Vagina (tissue), 2 donors: ENCODE measurements around the gene LASP1NB.

Experiments
- CTCF ChIP-seq, 3 experiments: fragments of 450-650 bp in 2 of 3; fragments of 200-600 bp in 1 of 3; sonication (generic) in 1 of 3; IDR thresholded peaks; one replicate each; pipeline ENCODE4 v1.5.1; 2017 to 2019; ENCODE audit warnings: antibody characterized with exemption in 3 of 3, mild to moderate bottlenecking in 2 of 3, moderate library complexity in 2 of 3
- POLR2A ChIP-seq, 2 donors: fragments of 450-650 bp; IDR thresholded peaks; one replicate each; pipeline ENCODE4 v1.6.1; 2017; ENCODE audit warnings: antibody characterized with exemption in 2 of 2, mild to moderate bottlenecking in 2 of 2, moderate library complexity in 2 of 2
- POLR2AphosphoS5 ChIP-seq, 2 donors: sonication (generic); formaldehyde crosslinking; IDR thresholded peaks; one replicate each; pipeline ENCODE4 v1.9.0; 2017; ENCODE audit warnings: antibody characterized with exemption in 2 of 2, mild to moderate bottlenecking in 2 of 2, low read depth in 1 of 2; ENCODE audit not compliant: insufficient read depth in 1 of 2

DNA sequence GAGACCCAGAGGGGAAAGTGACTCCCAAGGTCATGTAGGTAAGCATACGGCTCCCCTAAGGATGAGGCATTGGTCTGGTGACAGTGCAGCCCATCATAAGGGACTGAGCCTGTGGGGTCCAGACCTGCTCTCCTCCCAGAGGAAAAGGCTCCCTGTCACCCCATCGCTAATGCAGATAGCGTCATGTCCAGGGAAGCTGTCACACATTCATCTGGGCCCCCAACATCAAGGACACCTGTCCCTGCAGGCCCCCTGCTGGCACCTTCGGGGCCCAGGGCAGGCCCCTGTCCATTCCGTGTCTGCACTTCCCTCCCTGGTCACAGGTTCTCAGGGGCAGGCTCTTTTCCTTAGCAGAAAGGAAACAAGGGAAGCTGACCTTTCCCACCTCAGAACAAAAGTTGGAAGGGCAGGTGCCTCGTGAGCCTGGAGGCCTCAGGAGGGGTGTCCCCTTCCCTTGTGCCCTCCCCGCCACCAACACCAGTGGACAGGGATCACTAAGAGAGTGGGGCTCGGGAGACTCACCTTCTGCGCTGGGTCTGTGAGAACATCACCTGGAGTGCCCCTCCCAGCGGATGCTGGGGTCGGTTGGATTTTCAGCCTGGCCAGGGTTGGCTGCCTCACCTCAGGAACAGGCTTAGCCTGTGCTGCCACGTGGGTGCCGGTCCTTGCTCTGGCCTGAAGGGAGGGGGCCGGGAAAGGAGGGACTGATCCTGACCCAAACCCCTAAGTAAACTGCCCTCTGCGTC is 17.3 kb upstream of the LASP1NB start:
- TF ChIP-seq CTCF (IDR thresholded peaks at IDR 0.05): no peak
- no peak for TF ChIP-seq POLR2A (IDR thresholded peaks at IDR 0.05)
- TF ChIP-seq POLR2AphosphoS5 (IDR thresholded peaks at IDR 0.05; ENCODE audit: insufficient read depth in 1 of 2, low read depth in 1 of 2): no peak
